PC-9 (cell line): Measurements from ENCODE around the gene MAPKAP1. TPM values are rescaled to one million over a fixed set of nuclear protein-coding genes. Genes with fewer than 3 reads are reported as not detected.

Experiments used
- BruUV-seq: library from RNA; stranded (reverse); fragments of 400-500 nt; replicated peaks from 2 replicates; lab custom pipeline; 2021; lab: Mats Ljungman, UMichigan
- CTCF ChIA-PET: fragments of 300-600 bp; sonication (Branson Sonifier 250); formaldehyde crosslinking; loops from one replicate; lab custom pipeline; 2022; ENCODE audit warnings: antibody characterized with exemption; lab: Charles Lee
- POLR2A ChIA-PET: fragments of 300-600 bp; sonication (Branson Sonifier 250); formaldehyde crosslinking; loops from one replicate; lab custom pipeline; 2022; ENCODE audit warnings: antibody characterized with exemption; ENCODE audit not compliant: unreplicated experiment; lab: Charles Lee
- DNase-seq, 2 experiments: peaks; one replicate each; pipeline versions ENCODE4 v3.0.0 to v3.0.0-alpha.2; 2015 to 2022; ENCODE audit warnings: mixed read lengths in 1 of 2
- H2AFZ ChIP-seq: fragments of 200-600 bp; sonication (generic); 2 replicates; pipeline ENCODE4 v1.8.1; 2017; ENCODE audit warnings: antibody characterized with exemption
- H3F3A ChIP-seq: fragments of 200-600 bp; sonication (generic); 2 replicates; pipeline ENCODE4 v1.8.1; 2017; ENCODE audit warnings: antibody characterized with exemption, mild to moderate bottlenecking, low read depth; ENCODE audit not compliant: insufficient read depth
- H3K27ac ChIP-seq: fragments of 200-600 bp; sonication (generic); 2 replicates; pipeline ENCODE4 v1.6.1; 2016; ENCODE audit warnings: mixed run types
- H3K27me3 ChIP-seq: fragments of 200-600 bp; sonication (generic); 2 replicates; pipeline ENCODE4 v1.6.1; 2016; ENCODE audit warnings: low read depth, mixed run types; ENCODE audit not compliant: insufficient read depth
- H3K36me3 ChIP-seq: fragments of 200-600 bp; sonication (generic); 2 replicates; pipeline ENCODE4 v1.6.1; 2016; ENCODE audit warnings: low read depth, mixed run types
- H3K4me1 ChIP-seq: fragments of 200-600 bp; sonication (generic); replicated peaks from 2 replicates; pipeline ENCODE4 v1.6.1; 2016; ENCODE audit warnings: mixed run types; ENCODE audit not compliant: insufficient read depth
- H3K4me2 ChIP-seq: fragments of 200-600 bp; sonication (generic); 2 replicates; pipeline ENCODE4 v1.6.1; 2017; ENCODE audit warnings: mixed run types
- H3K4me3 ChIP-seq: fragments of 200-600 bp; sonication (generic); 2 replicates; pipeline ENCODE4 v1.6.1; 2016; ENCODE audit warnings: mixed run types
- H3K79me2 ChIP-seq: fragments of 200-600 bp; sonication (generic); 2 replicates; pipeline ENCODE4 v1.6.1; 2017; ENCODE audit warnings: low read depth, mixed run types
- H3K9me2 ChIP-seq: fragments of 200-600 bp; sonication (generic); 2 replicates; pipeline ENCODE4 v1.8.1; 2017; ENCODE audit warnings: mild to moderate bottlenecking; ENCODE audit not compliant: insufficient read depth
- H3K9me3 ChIP-seq: fragments of 200-600 bp; sonication (generic); 2 replicates; pipeline ENCODE4 v1.8.1; 2016; ENCODE audit warnings: low read depth; ENCODE audit not compliant: insufficient read depth
- H4K20me1 ChIP-seq: fragments of 200-600 bp; sonication (generic); 2 replicates; pipeline ENCODE4 v1.8.1; 2017; ENCODE audit not compliant: insufficient read depth
- CTCF ChIP-seq: fragments of 200-600 bp; sonication (generic); conservative IDR thresholded peaks from 2 replicates; pipeline ENCODE4 v1.6.1; 2017; ENCODE audit warnings: mixed run types, antibody characterized with exemption, mild to moderate bottlenecking, moderate library complexity
- EZH2 ChIP-seq: fragments of 200-600 bp; sonication (generic); IDR thresholded peaks from 2 replicates; pipeline ENCODE4 v1.8.0; 2017; ENCODE audit warnings: antibody characterized with exemption, low read depth
- intact Hi-C: fragments of 100-400 bp; cut with micrococcal nuclease; formaldehyde crosslinking; loops from one replicate; pipeline ENCODE4 v1.10.0; 2022; ENCODE audit not compliant: unreplicated experiment
- total RNA-seq: library from RNA; stranded (reverse); gene quantifications from 2 replicates; pipeline ENCODE4 v1.2.3, GENCODE V29; 2021

Gene MAPKAP1
- total RNA-seq, 1 experiment from 2014 or later, result 115 TPM

GRCh38 chr9:125739436-125739835, 32.4 kb upstream of the MAPKAP1 start:
- no peaks in the 10 kb centered on the region for H3K27me3 ChIP-seq
- no peak overlapping the region for H3K4me3 ChIP-seq
- H3K36me3 ChIP-seq, result no peaks in the 10 kb centered on the region
- POLR2A ChIA-PET, result no interaction called here
- DNase-seq, result no peak
- H3K4me1 ChIP-seq, result no peaks in the 10 kb centered on the region
- no peaks in the 10 kb centered on the region for H3F3A ChIP-seq
- H3K9me3 ChIP-seq, result no peaks in the 10 kb centered on the region
- no peaks in the 10 kb centered on the region for H4K20me1 ChIP-seq
- intact Hi-C loops, result no loop called here
- H3K27ac ChIP-seq, result no peak overlapping the region
- BruUV-seq, result no TSS peak
- no peak overlapping the region for H3K4me2 ChIP-seq
- no peaks in the 10 kb centered on the region for H3K79me2 ChIP-seq
- H2AFZ ChIP-seq, result no peak overlapping the region
- CTCF ChIA-PET, result interaction anchor here (0.6 kb wide), 1 partner anchor 74 kb away, joined by 3 read pairs; no protein-coding TSS in a partner anchor
- TF ChIP-seq CTCF (no peak), EZH2 (no peak)
- H3K9me2 ChIP-seq, result no peaks in the 10 kb centered on the region

GRCh38 chr9:125732562-125732961, 25.6 kb upstream of the MAPKAP1 start:
- POLR2A ChIA-PET, result no interaction called here
- Histone ChIP-seq H3K9me2 (no peaks in the 10 kb centered on the region), H4K20me1 (no peaks in the 10 kb centered on the region), H3K4me2 (no peak overlapping the region), H3K27ac (no peak overlapping the region), H2AFZ (no peak overlapping the region), H3K4me1 (no peaks in the 10 kb centered on the region), H3K27me3 (peaks cover 3% of the 10 kb centered on the region; the same call in 1 of the 2 replicates), H3K4me3 (no peak overlapping the region), H3F3A (no peaks in the 10 kb centered on the region), H3K79me2 (no peaks in the 10 kb centered on the region), H3K9me3 (no peaks in the 10 kb centered on the region), H3K36me3 (no peaks in the 10 kb centered on the region)
- CTCF ChIA-PET, result no interaction called here
- intact Hi-C loops, result no loop called here
- TF ChIP-seq CTCF, result no peak
- no peak for TF ChIP-seq EZH2
- BruUV-seq, result no TSS peak
- peak in 1 of 2 experiments; percentile 5 for DNase-seq

GRCh38 chr9:125730168-125730567, 23.2 kb upstream of the MAPKAP1 start:
- no peak overlapping the region for H3K4me2 ChIP-seq
- no peaks in the 10 kb centered on the region for H3K4me1 ChIP-seq
- H3K9me2 ChIP-seq, result no peaks in the 10 kb centered on the region
- BruUV-seq, result no TSS peak
- intact Hi-C loops, result no loop called here
- ChIA-PET CTCF (no interaction called here), POLR2A (no interaction called here)
- H3K27me3 ChIP-seq, result peaks cover 3% of the 10 kb centered on the region; the same call in 1 of the 2 replicates
- no peak for DNase-seq
- H3K36me3 ChIP-seq, result no peaks in the 10 kb centered on the region
- H2AFZ ChIP-seq, result no peak overlapping the region
- TF ChIP-seq CTCF (no peak), EZH2 (no peak)
- no peak overlapping the region for H3K4me3 ChIP-seq
- no peaks in the 10 kb centered on the region for H3K9me3 ChIP-seq
- no peak overlapping the region for H3K27ac ChIP-seq
- H3K79me2 ChIP-seq, result no peaks in the 10 kb centered on the region
- H4K20me1 ChIP-seq, result no peaks in the 10 kb centered on the region
- H3F3A ChIP-seq, result no peaks in the 10 kb centered on the region
